Fibroblast of lung (primary cell): ENCODE results near the gene TCF23.

ENCODE experiments used
- CTCF ChIP-seq, 2 donors: IDR thresholded peaks in 1 of 2; conservative IDR thresholded peaks in 1 of 2; 1 replicate in 1 of 2; 2 replicates in 1 of 2; pipeline ENCODE4 v1.5.1; 2011 to 2012; ENCODE audit warnings: low read length in 2 of 2, control low read depth in 1 of 2, inconsistent platforms in 1 of 2, low read depth in 1 of 2, mild to moderate bottlenecking in 1 of 2
- EZH2 ChIP-seq: IDR thresholded peaks from 2 replicates; pipeline ENCODE4 v1.5.1; 2012; ENCODE audit warnings: low read length, control low read depth, mild to moderate bottlenecking; ENCODE audit errors: missing control alignments

- no peak for TF ChIP-seq CTCF (conservative IDR thresholded peaks at IDR 0.05 in 1 of 2, IDR thresholded peaks at IDR 0.05 in 1 of 2; ENCODE audit: low read depth in 1 of 2, low read length in 2 of 2)
- no peak for TF ChIP-seq EZH2
Measured at GRCh38 chr2:27154488-27154887, 5.7 kb downstream of the TCF23 start.
